Measurements from ENCODE around the gene GHRH.

GRCh38 chr20:37290158-37290810, 28.7 kb upstream of the GHRH start:
- TF ChIP-seq, protein P1, sequence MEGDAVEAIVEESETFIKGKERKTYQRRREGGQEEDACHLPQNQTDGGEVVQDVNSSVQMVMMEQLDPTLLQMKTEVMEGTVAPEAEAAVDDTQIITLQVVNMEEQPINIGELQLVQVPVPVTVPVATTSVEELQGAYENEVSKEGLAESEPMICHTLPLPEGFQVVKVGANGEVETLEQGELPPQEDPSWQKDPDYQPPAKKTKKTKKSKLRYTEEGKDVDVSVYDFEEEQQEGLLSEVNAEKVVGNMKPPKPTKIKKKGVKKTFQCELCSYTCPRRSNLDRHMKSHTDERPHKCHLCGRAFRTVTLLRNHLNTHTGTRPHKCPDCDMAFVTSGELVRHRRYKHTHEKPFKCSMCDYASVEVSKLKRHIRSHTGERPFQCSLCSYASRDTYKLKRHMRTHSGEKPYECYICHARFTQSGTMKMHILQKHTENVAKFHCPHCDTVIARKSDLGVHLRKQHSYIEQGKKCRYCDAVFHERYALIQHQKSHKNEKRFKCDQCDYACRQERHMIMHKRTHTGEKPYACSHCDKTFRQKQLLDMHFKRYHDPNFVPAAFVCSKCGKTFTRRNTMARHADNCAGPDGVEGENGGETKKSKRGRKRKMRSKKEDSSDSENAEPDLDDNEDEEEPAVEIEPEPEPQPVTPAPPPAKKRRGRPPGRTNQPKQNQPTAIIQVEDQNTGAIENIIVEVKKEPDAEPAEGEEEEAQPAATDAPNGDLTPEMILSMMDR (IDR thresholded peaks at IDR 0.05), result no peak
- TF ChIP-seq POLR2A (IDR thresholded peaks at IDR 0.05), result no peak

All from thyroid gland (tissue), 4 donors.